ENCODE measurements around the gene AHNAK. TPM values are rescaled to one million over a fixed set of nuclear protein-coding genes. Genes with fewer than 3 reads are reported as not detected.

The AHNAK gene
- total and polyA plus RNA-seq, 2 of the 8 experiments (the other 6 are each of a cell fraction or from before 2014, with no cell fraction given), result 2.0 to 5.8 TPM

DNA sequence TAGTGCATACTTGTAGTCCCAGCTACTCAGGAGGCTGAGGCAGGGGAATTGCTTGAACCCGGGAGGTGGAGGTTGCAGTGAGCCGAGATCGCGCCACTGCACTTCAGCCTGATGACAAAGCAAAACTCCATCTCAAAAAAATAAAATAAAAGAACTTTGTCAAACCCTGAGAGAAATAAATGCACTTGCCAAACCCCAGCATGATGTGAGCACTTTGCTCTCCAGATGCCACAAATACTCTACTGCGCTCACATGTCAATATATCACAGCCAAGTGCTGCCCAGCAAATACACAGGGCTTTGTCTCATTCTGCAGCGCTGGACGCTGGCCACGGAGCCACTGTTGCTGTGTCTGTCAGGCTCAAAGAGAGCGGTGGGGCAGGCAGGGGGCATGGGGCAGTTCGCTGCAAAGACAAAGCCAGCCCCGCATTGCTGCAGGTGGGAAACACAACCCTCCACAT is 45.1 kb downstream of the AHNAK start:
- Histone ChIP-seq H4K8ac (ENCODE audit: extremely low read depth, insufficient read depth, low read length) (no peak overlapping the region), H2BK15ac (ENCODE audit: low read length) (no peak overlapping the region), H3K79me1 (ENCODE audit: low read depth, low read length) (no peaks in the 10 kb centered on the region), H3K18ac (ENCODE audit: extremely low read depth, low read length) (no peak overlapping the region), H4K91ac (replicated peaks; ENCODE audit: insufficient read length, low read length) (no peak overlapping the region), H2BK120ac (replicated peaks; ENCODE audit: low read depth, low read length) (no peak overlapping the region), H2AFZ (ENCODE audit: low read length) (0 out of 2 replicates have a peak overlapping the region, but pooled peaks have one; percentile 37), H3K4me3 (ENCODE audit: extremely low read depth in 1 of 4, insufficient read depth in 2 of 4, low read depth in 3 of 4, low read length in 4 of 4) (no peak overlapping the region), H2BK12ac (ENCODE audit: low read depth, low read length) (peak overlapping the region; percentile 3; the same call in 1 of the 2 replicates), H3K56ac (replicated peaks; ENCODE audit: insufficient read length, low read depth, low read length) (no peak overlapping the region), H3K4me1 (replicated peaks in 1 of 4; ENCODE audit: control insufficient read depth in 3 of 4, insufficient read depth in 4 of 4, low read length in 3 of 4) (peaks cover 8 to 20% (median 16%) of the 10 kb centered on the region in 4 experiments), H4K20me1 (replicated peaks in 1 of 2; ENCODE audit: control insufficient read depth in 1 of 2, insufficient read depth in 2 of 2, low read length in 2 of 2) (no peaks in the 10 kb centered on the region), H3K9ac (replicated peaks in 1 of 4; ENCODE audit: extremely low read depth in 1 of 4, low read depth in 3 of 4, low read length in 3 of 4) (no peak overlapping the region), H3K9me3 (ENCODE audit: insufficient read depth in 2 of 2, low read depth in 1 of 2, low read length in 1 of 2) (no peaks in the 10 kb centered on the region), H3K27ac (ENCODE audit: low read depth, low read length) (no peak overlapping the region), H2BK20ac (ENCODE audit: low read length) (no peak overlapping the region), H3K23me2 (ENCODE audit: low read depth, low read length) (peaks cover 4% of the 10 kb centered on the region), H3K23ac (ENCODE audit: insufficient read length) (no peak overlapping the region), H2BK5ac (ENCODE audit: low read depth, low read length) (no peak overlapping the region), H3K4ac (replicated peaks; ENCODE audit: insufficient read length, low read depth, low read length) (no peak overlapping the region), H3K4me2 (ENCODE audit: insufficient read depth in 1 of 2, low read depth in 2 of 2, low read length in 2 of 2) (no peak overlapping the region), H3K36me3 (ENCODE audit: control insufficient read depth in 2 of 4, insufficient read depth in 4 of 4, low read length in 3 of 4) (no peaks in the 10 kb centered on the region), H2AK5ac (ENCODE audit: low read depth, low read length) (no peak overlapping the region), H3K14ac (ENCODE audit: insufficient read length) (no peak overlapping the region), H3K27me3 (replicated peaks in 1 of 4; ENCODE audit: control insufficient read depth in 3 of 4, extremely low read depth in 1 of 4, insufficient read depth in 3 of 4, low read length in 3 of 4) (peaks cover 0 to 11% (median 5%) of the 10 kb centered on the region in 4 experiments; a peak in 4 of 7 replicates), H3K79me2 (ENCODE audit: control insufficient read depth in 1 of 2, insufficient read depth in 2 of 2, low read length in 2 of 2) (no peaks in the 10 kb centered on the region), H4K5ac (ENCODE audit: insufficient read length, low read depth, low read length) (no peak overlapping the region)
- FAIRE-seq (no peak), DNase-seq (ENCODE audit: low read depth in 1 of 2, low spot score in 2 of 2) (no peak)
- ChIA-PET POLR2A (ENCODE audit: partially characterized antibody) (interaction anchor here (1.9 to 2.3 kb wide), 2 partner anchors 10 to 59 kb away, joined by 4 to 8 read pairs; no protein-coding TSS in a partner anchor), CTCF (ENCODE audit: partially characterized antibody) (interaction anchor here (1.3 to 18.8 kb wide), 3 partner anchors 35 to 42 kb away, joined by 3 to 179 read pairs (median 3); no protein-coding TSS in a partner anchor)
- WGBS, 2 experiments (ENCODE audit: extremely low coverage in 1 of 2, insufficient coverage in 1 of 2, insufficient read length in 1 of 2, insufficient replicate concordance in 2 of 2, low coverage in 1 of 2, low lambda C conversion rate in 2 of 2, missing lambda C conversion rate in 1 of 2), result 70% methylated on average over 11 of the region's 11 CpGs; no CpG with 5 or more reads in 1 of the 2 experiments
- TF ChIP-seq ASH2L (IDR thresholded peaks at IDR 0.05; ENCODE audit: low read length), result no peak
- TF ChIP-seq POLR2A (IDR thresholded peaks at IDR 0.05; ENCODE audit: control extremely low read depth in 1 of 2, low read depth in 2 of 2, low read length in 2 of 2), result no peak
- TF ChIP-seq, protein P1, sequence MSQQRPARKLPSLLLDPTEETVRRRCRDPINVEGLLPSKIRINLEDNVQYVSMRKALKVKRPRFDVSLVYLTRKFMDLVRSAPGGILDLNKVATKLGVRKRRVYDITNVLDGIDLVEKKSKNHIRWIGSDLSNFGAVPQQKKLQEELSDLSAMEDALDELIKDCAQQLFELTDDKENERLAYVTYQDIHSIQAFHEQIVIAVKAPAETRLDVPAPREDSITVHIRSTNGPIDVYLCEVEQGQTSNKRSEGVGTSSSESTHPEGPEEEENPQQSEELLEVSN (IDR thresholded peaks at IDR 0.05), result no peak
- no peak for TF ChIP-seq EZH2 (IDR thresholded peaks at IDR 0.05; ENCODE audit: low read depth, low read length, severe bottlenecking)
- TF ChIP-seq SIRT6 (IDR thresholded peaks at IDR 0.05; ENCODE audit: low read length), result no peak
- TF ChIP-seq, protein P2, sequence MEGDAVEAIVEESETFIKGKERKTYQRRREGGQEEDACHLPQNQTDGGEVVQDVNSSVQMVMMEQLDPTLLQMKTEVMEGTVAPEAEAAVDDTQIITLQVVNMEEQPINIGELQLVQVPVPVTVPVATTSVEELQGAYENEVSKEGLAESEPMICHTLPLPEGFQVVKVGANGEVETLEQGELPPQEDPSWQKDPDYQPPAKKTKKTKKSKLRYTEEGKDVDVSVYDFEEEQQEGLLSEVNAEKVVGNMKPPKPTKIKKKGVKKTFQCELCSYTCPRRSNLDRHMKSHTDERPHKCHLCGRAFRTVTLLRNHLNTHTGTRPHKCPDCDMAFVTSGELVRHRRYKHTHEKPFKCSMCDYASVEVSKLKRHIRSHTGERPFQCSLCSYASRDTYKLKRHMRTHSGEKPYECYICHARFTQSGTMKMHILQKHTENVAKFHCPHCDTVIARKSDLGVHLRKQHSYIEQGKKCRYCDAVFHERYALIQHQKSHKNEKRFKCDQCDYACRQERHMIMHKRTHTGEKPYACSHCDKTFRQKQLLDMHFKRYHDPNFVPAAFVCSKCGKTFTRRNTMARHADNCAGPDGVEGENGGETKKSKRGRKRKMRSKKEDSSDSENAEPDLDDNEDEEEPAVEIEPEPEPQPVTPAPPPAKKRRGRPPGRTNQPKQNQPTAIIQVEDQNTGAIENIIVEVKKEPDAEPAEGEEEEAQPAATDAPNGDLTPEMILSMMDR (IDR thresholded peaks at IDR 0.05; ENCODE audit: control extremely low read depth in 1 of 3, insufficient read depth in 1 of 3, low read depth in 1 of 3, low read length in 3 of 3), result no peak
- TF ChIP-seq, protein P3, sequence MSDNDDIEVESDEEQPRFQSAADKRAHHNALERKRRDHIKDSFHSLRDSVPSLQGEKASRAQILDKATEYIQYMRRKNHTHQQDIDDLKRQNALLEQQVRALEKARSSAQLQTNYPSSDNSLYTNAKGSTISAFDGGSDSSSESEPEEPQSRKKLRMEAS (IDR thresholded peaks at IDR 0.05), result no peak
- TF ChIP-seq EGR1 (IDR thresholded peaks at IDR 0.05; ENCODE audit: borderline replicate concordance, low read depth, low read length), result no peak
- no peak for TF ChIP-seq SRF (IDR thresholded peaks at IDR 0.05; ENCODE audit: low read depth, low read length)
- no peak for TF ChIP-seq NANOG (IDR thresholded peaks at IDR 0.05; ENCODE audit: insufficient read depth, low read depth, low read length, poor library complexity, severe bottlenecking)
